ENCODE data around the gene WDR36. TPM values are rescaled to one million over a fixed set of nuclear protein-coding genes. Genes with fewer than 3 reads are reported as not detected.

WDR36 gene
- total RNA-seq, 2 donors from 2014 or later = 21.0 to 22.4 TPM

DNA sequence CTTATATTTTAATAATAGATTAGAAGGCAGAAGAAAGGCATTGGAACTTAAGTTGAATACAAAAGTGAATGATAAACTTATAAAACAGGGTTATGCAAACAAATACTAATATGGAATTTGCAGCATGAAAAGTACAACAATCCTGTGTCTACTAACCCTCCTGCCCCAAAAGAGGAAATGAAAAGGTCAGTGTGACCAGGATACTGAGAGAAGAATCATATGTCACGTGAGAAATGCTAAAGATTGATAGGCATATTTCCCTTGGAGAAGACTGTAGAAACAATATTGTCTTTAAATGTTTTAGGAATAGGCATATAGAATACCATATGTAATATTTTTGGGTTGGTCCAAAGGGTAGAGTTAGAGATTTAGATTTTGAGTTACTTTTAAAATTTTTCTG, 3.8 kb downstream of the WDR36 start:
- Histone ChIP-seq H3K4me1 (replicated peaks) (peaks cover 12% of the 10 kb centered on the region), H3K9me3 (no peaks in the 10 kb centered on the region), H3K4me3 (no peak overlapping the region), H3K27me3 (replicated peaks; ENCODE audit: insufficient read depth) (no peaks in the 10 kb centered on the region), H3K27ac (no peak overlapping the region), H3K36me3 (no peaks in the 10 kb centered on the region)
- TF ChIP-seq POLR2A (IDR thresholded peaks at IDR 0.05) (no peak), CTCF (IDR thresholded peaks at IDR 0.05) (no peak), POLR2AphosphoS5 (IDR thresholded peaks at IDR 0.05) (no peak)
- intact Hi-C loops (cut with DNase I) = no loop called here
- 91% methylated on average over 1 of the region's 1 CpG for WGBS
- no peak for DNase-seq (ENCODE audit: low spot score)

GRCh38 chr5:111099058-111099778, 7.1 kb downstream of the WDR36 start:
- Histone ChIP-seq H3K27me3 (replicated peaks; ENCODE audit: insufficient read depth) (no peaks in the 10 kb centered on the region), H3K4me1 (replicated peaks) (peaks cover 4% of the 10 kb centered on the region), H3K9me3 (no peaks in the 10 kb centered on the region), H3K4me3 (no peak overlapping the region), H3K27ac (no peak overlapping the region), H3K36me3 (no peaks in the 10 kb centered on the region)
- TF ChIP-seq POLR2A (IDR thresholded peaks at IDR 0.05) (no peak), CTCF (IDR thresholded peaks at IDR 0.05) (no peak), POLR2AphosphoS5 (IDR thresholded peaks at IDR 0.05) (no peak)
- 65% methylated on average over 1 of the region's 1 CpG for WGBS
- DNase-seq (ENCODE audit: low spot score) = no peak
- intact Hi-C loops (cut with DNase I) = no loop called here

GRCh38 chr5:111106320-111106948, 14.3 kb downstream of the WDR36 start:
- no peaks in the 10 kb centered on the region for H3K27me3 ChIP-seq (replicated peaks; ENCODE audit: insufficient read depth)
- DNase-seq (ENCODE audit: low spot score) = no peak
- no peak overlapping the region for H3K27ac ChIP-seq
- intact Hi-C loops (cut with DNase I) = no loop called here
- no peaks in the 10 kb centered on the region for H3K36me3 ChIP-seq
- H3K4me1 ChIP-seq (replicated peaks) = no peaks in the 10 kb centered on the region
- H3K4me3 ChIP-seq = no peak overlapping the region
- no peaks in the 10 kb centered on the region for H3K9me3 ChIP-seq
- 96% methylated on average over 2 of the region's 2 CpGs for WGBS
- no peak for TF ChIP-seq CTCF (IDR thresholded peaks at IDR 0.05)
- no peak for TF ChIP-seq POLR2AphosphoS5 (IDR thresholded peaks at IDR 0.05)
- TF ChIP-seq POLR2A (IDR thresholded peaks at IDR 0.05) = no peak

DNA sequence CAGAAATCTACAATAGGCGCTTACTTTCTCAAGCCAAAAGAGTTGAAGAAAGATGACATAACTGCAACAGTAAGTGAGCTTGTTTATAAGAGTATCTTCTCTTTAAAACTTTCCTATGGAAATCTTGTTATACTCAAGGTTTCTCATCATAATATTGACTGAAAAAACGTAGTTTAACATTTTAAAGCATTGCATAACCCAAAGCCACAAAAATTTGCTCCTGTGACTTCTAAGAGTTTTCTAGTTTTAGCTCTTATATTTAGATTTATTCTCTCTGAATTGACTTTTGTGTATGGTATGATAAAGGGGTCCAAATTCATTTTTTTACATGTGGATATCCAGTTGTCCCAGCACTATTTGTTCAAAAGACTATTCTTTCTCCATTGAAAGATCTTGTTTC, 15.2 kb downstream of the WDR36 start:
- DNase-seq (ENCODE audit: low spot score) = no peak
- Histone ChIP-seq H3K4me3 (no peak overlapping the region), H3K27me3 (replicated peaks; ENCODE audit: insufficient read depth) (no peaks in the 10 kb centered on the region), H3K9me3 (no peaks in the 10 kb centered on the region), H3K27ac (no peak overlapping the region), H3K4me1 (replicated peaks) (no peaks in the 10 kb centered on the region), H3K36me3 (no peaks in the 10 kb centered on the region)
- TF ChIP-seq POLR2A (IDR thresholded peaks at IDR 0.05) (no peak), CTCF (IDR thresholded peaks at IDR 0.05) (no peak), POLR2AphosphoS5 (IDR thresholded peaks at IDR 0.05) (no peak)
- 87% methylated on average over 2 of the region's 2 CpGs for WGBS
- intact Hi-C loops (cut with DNase I) = no loop called here

DNA sequence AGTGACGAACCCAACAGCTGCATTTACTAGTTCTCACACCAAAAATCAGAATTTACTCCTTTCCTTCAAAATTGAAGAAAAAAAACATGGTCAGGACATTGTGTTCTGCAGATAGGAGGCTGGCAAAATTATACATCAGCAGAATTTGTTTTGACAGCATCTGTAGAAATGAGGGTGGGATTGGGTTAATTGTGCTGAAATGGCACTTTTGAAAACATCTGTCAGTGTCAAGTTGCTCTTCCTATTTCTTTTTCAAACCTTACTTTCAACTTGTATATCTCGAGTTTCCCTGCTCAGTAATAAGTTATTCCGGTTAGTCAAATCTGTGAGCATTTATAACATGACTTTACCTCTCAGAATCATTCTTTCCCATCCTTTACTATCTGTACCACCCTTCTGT, 19.8 kb downstream of the WDR36 start:
- 93% methylated on average over 3 of the region's 3 CpGs for WGBS
- no peaks in the 10 kb centered on the region for H3K36me3 ChIP-seq

More for the DNA sequence above, 19.8 kb downstream of the WDR36 start:
- Histone ChIP-seq H3K9me3 (no peaks in the 10 kb centered on the region), H3K27ac (no peak overlapping the region), H3K4me3 (no peak overlapping the region), H3K27me3 (replicated peaks; ENCODE audit: insufficient read depth) (no peaks in the 10 kb centered on the region), H3K4me1 (replicated peaks) (no peaks in the 10 kb centered on the region)
- TF ChIP-seq POLR2AphosphoS5 (IDR thresholded peaks at IDR 0.05) (no peak), CTCF (IDR thresholded peaks at IDR 0.05) (no peak), POLR2A (IDR thresholded peaks at IDR 0.05) (no peak)
- DNase-seq (ENCODE audit: low spot score) = no peak
- intact Hi-C loops (cut with DNase I) = no loop called here

Measured in prostate gland (tissue), 2 donors.